ENCODE measurements around the gene ADGRL1. TPM values are rescaled to one million over a fixed set of nuclear protein-coding genes. Genes with fewer than 3 reads are reported as not detected.
A peak's percentile ranks its signal among the peaks of the same experiment; 100 is the strongest.

The ADGRL1 gene
- total and polyA plus RNA-seq, 10 donors = 1.8 to 21.1 (median 12.4) TPM

- DNase-seq = no peak
- Histone ChIP-seq H3K27me3 (replicated peaks in 1 of 7) (no peaks in the 10 kb centered on the region), H3K27ac (peak overlapping the region in 1 of 8 donors; percentile 99), H3K4me1 (peaks cover 17 to 64% (median 48%) of the 10 kb centered on the region in 6 donors), H3K36me3 (peaks cover 0 to 3% (median 0%) of the 10 kb centered on the region in 6 donors), H3K4me3 (peak overlapping the region in 4 of 8 donors; percentile 66 to 93 (median 77)), H3K9me3 (no peaks in the 10 kb centered on the region)
- TF ChIP-seq POLR2AphosphoS5 (IDR thresholded peaks at IDR 0.05) (no peak), CTCF (IDR thresholded peaks at IDR 0.05 in 8 of 11, conservative IDR thresholded peaks at IDR 0.05 in 3 of 11) (no peak), POLR2A (IDR thresholded peaks at IDR 0.05) (no peak)
- intact Hi-C loops (cut with DNase I; ENCODE audit: low total_unique reads) = loop anchor here (10.0 kb wide), 1 partner anchor 51 kb away; the partner anchor contains the start of gene C19orf67
- WGBS, 5 donors = 37 to 55% (median 46%) methylated on average over 6 of the region's 6 CpGs
These were observed 70.6 kb downstream of the ADGRL1 start for GRCh38 chr19:14135355-14135754.

- Histone ChIP-seq H3K9me3 (no peaks in the 10 kb centered on the region), H3K27ac (peak overlapping the region; percentile 17 to 91 (median 83)), H3K4me1 (peaks cover 6 to 51% (median 37%) of the 10 kb centered on the region in 6 donors), H3K27me3 (replicated peaks in 1 of 7) (no peaks in the 10 kb centered on the region), H3K4me3 (peak overlapping the region in 1 of 8 donors; percentile 16), H3K36me3 (peaks cover 0 to 14% (median 0%) of the 10 kb centered on the region in 6 donors)
- TF ChIP-seq POLR2AphosphoS5 (IDR thresholded peaks at IDR 0.05) (peak in 2 of 3 donors; percentile 18 to 69), POLR2A (IDR thresholded peaks at IDR 0.05) (no peak), CTCF (IDR thresholded peaks at IDR 0.05 in 8 of 11, conservative IDR thresholded peaks at IDR 0.05 in 3 of 11) (no peak)
- DNase-seq = no peak
- 22 to 59% (median 39%) methylated on average over 4 of the region's 4 CpGs for WGBS, 5 donors
- intact Hi-C loops (cut with DNase I; ENCODE audit: low total_unique reads) = no loop called here
These were observed 78.0 kb downstream of the ADGRL1 start for GRCh38 chr19:14127929-14128509.

- H3K36me3 ChIP-seq = peaks cover 0 to 14% (median 0%) of the 10 kb centered on the region in 6 donors
- H3K4me1 ChIP-seq = peaks cover 6 to 51% (median 37%) of the 10 kb centered on the region in 6 donors
- peak; percentile 82 for DNase-seq
- no peak for TF ChIP-seq POLR2A (IDR thresholded peaks at IDR 0.05)
- TF ChIP-seq POLR2AphosphoS5 (IDR thresholded peaks at IDR 0.05) = peak in 2 of 3 donors; percentile 62 to 65
- no peak for TF ChIP-seq CTCF (IDR thresholded peaks at IDR 0.05 in 8 of 11, conservative IDR thresholded peaks at IDR 0.05 in 3 of 11)
- H3K27ac ChIP-seq = peak overlapping the region in 7 of 8 donors; percentile 79 to 91 (median 84)
- H3K27me3 ChIP-seq (replicated peaks in 1 of 7) = no peaks in the 10 kb centered on the region
- no peaks in the 10 kb centered on the region for H3K9me3 ChIP-seq
- intact Hi-C loops (cut with DNase I; ENCODE audit: low total_unique reads) = no loop called here
- H3K4me3 ChIP-seq = peak overlapping the region in 1 of 8 donors; percentile 16
- 60 to 81% (median 75%) methylated on average over 8 of the region's 8 CpGs for WGBS, 5 donors
These were observed 78.8 kb downstream of the ADGRL1 start for GRCh38 chr19:14127176-14127575.

GRCh38 chr19:14122924-14123323 lies 83.0 kb downstream of the ADGRL1 start:
- Histone ChIP-seq H3K27me3 (replicated peaks in 1 of 7) (no peaks in the 10 kb centered on the region), H3K27ac (peak overlapping the region in 2 of 8 donors; percentile 2 to 4), H3K36me3 (peaks cover 0 to 14% (median 0%) of the 10 kb centered on the region in 6 donors), H3K4me3 (no peak overlapping the region), H3K4me1 (peaks cover 9 to 52% (median 32%) of the 10 kb centered on the region in 6 donors), H3K9me3 (no peaks in the 10 kb centered on the region)
- DNase-seq = no peak
- intact Hi-C loops (cut with DNase I; ENCODE audit: low total_unique reads) = no loop called here
- 93 to 97% (median 95%) methylated on average over 6 of the region's 6 CpGs for WGBS, 5 donors
- TF ChIP-seq POLR2A (IDR thresholded peaks at IDR 0.05) (no peak), CTCF (IDR thresholded peaks at IDR 0.05 in 8 of 11, conservative IDR thresholded peaks at IDR 0.05 in 3 of 11) (no peak)

All from spleen (tissue), 11 donors.